ENCODE results near the gene LRFN5. TPM values are rescaled to one million over a fixed set of nuclear protein-coding genes. Genes with fewer than 3 reads are reported as not detected.

The LRFN5 gene
- total and polyA plus RNA-seq, 2 of the 13 experiments (the other 11 are each of a cell fraction or from before 2014, with no cell fraction given) = not detected

- no peak for TF ChIP-seq ETS1 (CRISPR knock-in tag; IDR thresholded peaks at IDR 0.05)
Observed at GRCh38 chr14:41899416-41899815, 292.7 kb downstream of the LRFN5 start (continued).

GRCh38 chr14:41900644-41901043, 294.0 kb downstream of the LRFN5 start:
- in situ Hi-C loops (cut with HindIII; ENCODE audit: extremely low pct_ligation_motif_present, low pct_unique_long_range_greater_than_20kb) = no loop called here
- Histone ChIP-seq H3K27me3 (ENCODE audit: control insufficient read depth in 1 of 2, insufficient read depth in 2 of 2, low read length in 2 of 2) (no peaks in the 10 kb centered on the region), H4K20me1 (ENCODE audit: insufficient read depth, low read length) (no peaks in the 10 kb centered on the region), H3K4me1 (ENCODE audit: insufficient read depth, low read length) (no peaks in the 10 kb centered on the region), H3K9ac (ENCODE audit: insufficient read depth, low read depth, low read length) (no peak overlapping the region), H3K36me3 (replicated peaks in 1 of 2; ENCODE audit: control insufficient read depth in 1 of 2, insufficient read depth in 2 of 2, low read length in 2 of 2) (no peaks in the 10 kb centered on the region), H3K9me3 (ENCODE audit: low read length) (peaks cover 14% of the 10 kb centered on the region), H3K27ac (ENCODE audit: extremely low read length, insufficient read depth, low read length) (no peak overlapping the region), H3K4me2 (ENCODE audit: low read depth, low read length) (no peak overlapping the region), H3K4me3 (replicated peaks in 1 of 3; ENCODE audit: insufficient read depth in 1 of 3, low read depth in 2 of 3, low read length in 3 of 3) (no peak overlapping the region), H3K79me2 (ENCODE audit: insufficient read depth, low read length) (no peaks in the 10 kb centered on the region), H2AFZ (ENCODE audit: low read length) (no peak overlapping the region)
- CTCF ChIA-PET (ENCODE audit: low intra/inter-chr PET ratio, low total read pairs) = no interaction called here
- FAIRE-seq (no peak), DNase-seq (ENCODE audit: low spot score) (no peak), ATAC-seq (no peak)
- no TSS peak for BruUV-seq (replicated peaks)
- POLR2A ChIA-PET = no interaction called here
- WGBS (ENCODE audit: low lambda C conversion rate) = 11% methylated on average over 4 of the region's 4 CpGs
- TF ChIP-seq ZBTB4 (CRISPR knock-in tag; IDR thresholded peaks at IDR 0.05; ENCODE audit: borderline replicate concordance) (no peak), AFF4 (CRISPR knock-in tag; IDR thresholded peaks at IDR 0.05) (no peak), NR3C1 (CRISPR knock-in tag; IDR thresholded peaks at IDR 0.05) (no peak), ZNF629 (CRISPR knock-in tag; conservative IDR thresholded peaks at IDR 0.05) (no peak), KDM3A (CRISPR knock-in tag; IDR thresholded peaks at IDR 0.05; ENCODE audit: low read depth) (no peak), POGK (CRISPR knock-in tag; conservative IDR thresholded peaks at IDR 0.05) (no peak), ZNF17 (CRISPR knock-in tag; IDR thresholded peaks at IDR 0.05) (no peak), ZKSCAN1 (IDR thresholded peaks at IDR 0.05; ENCODE audit: low read length) (no peak), HNRNPUL1 (IDR thresholded peaks at IDR 0.05; ENCODE audit: low read depth, low read length) (no peak), RBM39 (IDR thresholded peaks at IDR 0.05; ENCODE audit: low read depth, low read length, poor library complexity, severe bottlenecking) (no peak), SP1 (IDR thresholded peaks at IDR 0.05) (no peak), SP1 (CRISPR knock-in tag; IDR thresholded peaks at IDR 0.05) (no peak)
- intact Hi-C loops (cut with micrococcal nuclease; ENCODE audit: unreplicated experiment) = no loop called here

Measured in HepG2 (cell line).